NK-92 (cell line): Measurements from ENCODE around the gene PLSCR3.

Experiments used
- DNase-seq: peaks from one replicate; lab custom pipeline; 2025; ENCODE audit not compliant: unreplicated experiment; lab: John Stamatoyannopoulos, UW

The PLSCR3 gene

DNA sequence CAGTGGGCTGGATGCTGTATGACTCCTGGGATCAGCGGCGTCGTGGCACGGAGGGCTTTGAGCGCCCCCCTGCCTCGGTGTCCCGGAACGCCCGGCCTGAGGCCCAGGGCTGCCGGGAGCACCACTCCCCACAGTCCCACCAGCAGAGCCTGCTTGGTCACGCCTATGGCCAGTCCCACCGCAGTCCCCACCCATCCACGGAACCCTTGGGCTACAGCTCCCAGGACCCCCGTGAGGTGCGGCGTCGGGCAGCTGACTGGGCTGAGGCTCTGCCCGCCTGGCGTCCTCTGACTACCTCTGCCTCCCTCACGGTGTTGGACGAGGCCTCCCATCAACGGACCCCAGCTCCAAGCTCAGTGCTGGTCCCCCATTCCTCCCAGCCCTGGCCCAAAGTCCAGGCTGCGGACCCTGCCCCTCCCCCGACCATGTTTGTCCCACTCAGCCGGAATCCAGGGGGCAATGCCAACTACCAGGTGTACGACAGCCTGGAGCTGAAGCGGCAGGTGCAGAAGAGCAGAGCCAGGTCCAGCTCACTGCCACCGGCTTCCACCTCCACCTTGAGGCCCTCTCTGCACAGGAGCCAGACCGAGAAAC, 32.7 kb upstream of the PLSCR3 start:
- no peak for DNase-seq

DNA sequence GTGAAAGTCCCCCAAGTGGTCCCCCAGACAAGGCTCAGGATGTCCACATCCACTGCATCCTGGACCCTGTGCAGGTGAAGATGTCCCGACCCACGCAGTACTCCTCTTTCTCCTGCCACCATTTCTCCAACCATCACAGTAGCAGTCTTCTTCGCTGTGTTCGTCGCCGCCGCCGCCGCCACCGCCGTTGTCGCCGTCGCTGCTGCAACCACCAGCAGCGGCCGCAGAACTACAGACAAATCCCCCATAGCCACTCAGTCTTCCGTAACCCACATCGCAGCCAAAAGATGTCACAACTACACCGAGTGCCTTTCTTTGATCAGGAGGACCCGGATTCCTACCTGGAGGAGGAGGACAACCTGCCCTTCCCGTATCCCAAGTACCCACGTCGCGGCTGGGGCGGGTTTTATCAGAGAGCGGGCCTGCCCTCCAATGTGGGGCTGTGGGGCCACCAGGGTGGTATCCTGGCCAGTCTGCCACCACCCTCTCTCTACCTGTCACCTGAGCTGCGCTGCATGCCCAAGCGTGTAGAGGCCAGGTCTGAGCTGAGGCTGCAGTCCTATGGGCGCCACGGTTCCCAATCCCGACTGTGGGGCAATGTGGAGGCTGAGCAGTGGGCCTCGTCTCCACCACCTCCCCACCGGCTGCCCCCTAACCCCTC, 32.0 kb upstream of the PLSCR3 start:
- DNase-seq: no peak

DNA sequence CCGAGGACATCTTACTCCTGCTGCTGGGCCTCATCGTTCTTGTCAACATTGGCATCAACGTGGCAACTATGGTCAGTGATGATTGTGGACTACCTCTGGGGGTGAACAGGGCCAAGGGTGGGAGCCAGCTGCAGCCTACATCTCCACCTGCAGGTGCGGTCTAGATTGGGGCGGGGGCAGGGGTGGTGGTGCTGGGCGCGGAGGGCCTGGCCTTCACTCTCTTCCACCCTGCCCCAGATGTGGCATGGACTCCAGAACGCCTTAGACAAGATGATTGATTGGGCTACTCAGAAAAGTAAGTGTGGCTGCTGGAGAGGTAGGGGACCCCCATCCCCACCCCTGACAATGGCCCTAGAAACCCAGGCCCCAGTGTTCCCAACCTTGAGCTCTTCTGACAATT, 31.4 kb upstream of the PLSCR3 start:
- no peak for DNase-seq

DNA sequence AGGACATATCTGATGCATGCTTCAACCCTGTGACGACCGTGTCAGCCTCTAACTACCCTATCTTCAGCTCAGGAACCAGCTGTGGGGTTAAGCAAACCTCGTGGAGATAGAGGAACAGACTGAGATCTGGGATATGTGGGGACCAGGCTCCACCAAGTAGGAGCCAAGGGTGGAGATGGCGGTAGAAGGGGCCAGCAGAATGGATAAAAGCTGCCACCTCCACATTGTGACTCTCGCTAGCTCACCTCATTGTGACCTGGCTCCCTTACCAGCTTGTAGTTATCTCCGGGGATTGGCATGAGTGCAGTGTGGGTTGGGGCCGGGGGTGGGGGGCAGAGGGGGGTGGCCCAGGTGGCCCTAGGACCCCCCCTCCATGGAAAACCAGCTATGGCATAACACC, 31.0 kb upstream of the PLSCR3 start, which contains the start of gene SPEM2:
Gene SPEM2 (plus strand): TSS at position 301 of the 400 bp plus-strand sequence. CDS start 73 bp downstream, at position 374.
- no peak for DNase-seq

DNA sequence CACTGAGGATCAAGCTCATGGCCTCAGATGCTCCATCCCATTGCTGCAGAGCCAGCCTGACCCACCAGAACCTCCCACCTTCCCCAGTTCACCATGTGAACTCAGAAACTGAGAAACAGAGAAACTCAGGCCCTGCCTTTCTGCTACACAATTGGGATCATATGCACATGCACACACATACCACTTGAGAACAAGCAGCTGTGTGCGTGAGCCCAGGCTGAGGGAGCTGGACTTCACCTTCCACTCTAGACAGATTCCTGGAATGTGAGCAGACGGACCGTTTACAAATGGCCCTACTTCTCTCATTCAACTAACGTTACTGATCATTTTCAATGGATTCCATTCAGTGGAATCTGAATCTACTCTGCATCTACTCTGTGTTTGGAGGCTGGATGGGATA, 29.4 kb upstream of the PLSCR3 start:
- no peak for DNase-seq

DNA sequence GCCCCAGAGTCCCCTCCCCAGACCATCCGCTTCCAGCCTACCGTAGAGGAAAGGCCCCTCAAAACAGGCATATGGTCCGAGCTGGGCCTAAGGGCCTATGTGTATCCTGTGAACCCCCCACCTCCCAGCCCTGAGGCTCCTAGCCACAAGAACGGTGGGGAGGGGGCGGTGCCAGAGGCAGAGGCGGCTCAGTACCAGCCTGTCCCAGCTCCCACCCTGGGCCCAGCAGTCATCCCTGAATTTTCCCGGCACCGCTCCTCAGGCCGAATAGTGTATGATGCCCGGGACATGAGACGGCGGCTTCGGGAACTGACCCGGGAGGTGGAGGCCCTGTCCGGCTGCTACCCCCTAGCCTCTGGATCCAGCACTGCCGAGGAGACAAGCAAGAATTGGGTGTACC, 26.9 kb upstream of the PLSCR3 start:
- DNase-seq: no peak

DNA sequence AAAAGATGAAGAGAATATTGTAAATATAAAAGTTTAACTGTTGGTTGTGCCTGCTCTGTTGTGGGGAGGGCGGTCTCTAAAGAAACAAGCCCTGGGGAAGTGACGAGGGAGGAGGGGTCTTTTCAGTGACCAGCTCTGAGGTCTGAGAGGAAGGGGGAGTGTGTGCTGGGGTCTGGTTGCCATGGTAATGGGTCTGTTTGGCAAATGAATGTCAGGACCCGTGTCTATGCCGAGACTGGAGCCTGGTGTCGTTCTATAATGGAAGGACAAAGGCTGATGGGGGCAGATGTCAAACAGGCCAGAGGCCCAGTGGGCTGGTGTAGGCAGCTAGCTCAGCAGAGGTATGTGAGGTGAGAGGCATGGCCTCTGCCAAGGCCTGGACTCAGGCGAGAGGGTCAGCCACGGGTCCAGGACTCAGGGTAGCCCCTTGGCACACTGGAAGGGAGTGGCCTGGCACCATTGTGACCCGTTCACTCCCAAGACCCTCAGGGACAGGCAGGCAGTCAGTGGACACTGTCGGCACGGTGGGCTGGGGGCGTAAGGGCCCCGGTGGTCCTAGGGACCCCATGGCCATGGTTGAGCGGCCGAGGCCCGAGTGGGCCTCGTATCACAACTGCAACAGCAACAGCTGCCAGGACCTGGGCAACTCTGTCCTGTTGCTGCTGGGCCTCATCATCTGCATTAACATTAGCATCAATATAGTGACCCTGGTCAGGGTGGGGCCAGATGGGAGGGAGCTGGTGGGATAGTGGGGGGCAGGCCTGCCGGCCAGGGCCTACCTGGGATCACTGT, 25.7 kb upstream of the PLSCR3 start, which contains the start of gene SPEM1:
Gene SPEM1 (plus strand): TSS at position 506 of the 792 bp plus-strand sequence. CDS start 61 bp downstream, at position 567.
- no peak for DNase-seq

DNA sequence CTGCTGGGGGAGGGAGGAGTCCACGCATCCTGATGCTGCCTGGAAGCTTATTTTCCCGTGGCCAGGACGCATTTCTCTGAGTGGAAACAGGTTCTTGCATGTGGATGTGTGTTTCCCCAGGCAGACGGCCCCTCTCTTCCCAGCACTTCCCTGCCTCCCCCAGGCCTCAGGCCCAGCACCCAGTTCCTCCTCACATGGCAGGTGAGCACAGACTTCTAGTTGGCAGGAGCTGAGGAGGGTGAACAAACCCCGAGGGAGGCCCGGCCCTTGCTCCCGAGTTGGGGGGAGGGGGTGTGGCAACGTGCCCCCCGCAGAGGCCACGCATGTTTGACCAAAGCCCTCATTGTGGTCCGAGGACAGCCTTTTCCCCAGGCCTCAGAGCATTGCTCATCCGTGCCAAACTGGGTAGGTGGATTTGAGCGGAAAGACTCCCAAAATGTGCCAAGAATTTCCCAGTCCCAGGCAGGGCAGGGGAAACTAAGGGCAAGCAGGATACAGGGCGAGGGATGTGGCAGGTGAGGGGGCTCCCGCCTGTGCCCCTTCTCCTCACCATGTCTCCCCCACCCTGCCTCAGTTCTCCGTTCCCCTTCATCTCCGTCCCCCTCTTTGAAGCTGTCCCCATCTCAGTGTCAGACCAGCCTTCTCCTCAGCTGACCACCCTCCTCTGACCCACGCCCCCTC, 24.3 kb upstream of the PLSCR3 start:
- no peak for DNase-seq

DNA sequence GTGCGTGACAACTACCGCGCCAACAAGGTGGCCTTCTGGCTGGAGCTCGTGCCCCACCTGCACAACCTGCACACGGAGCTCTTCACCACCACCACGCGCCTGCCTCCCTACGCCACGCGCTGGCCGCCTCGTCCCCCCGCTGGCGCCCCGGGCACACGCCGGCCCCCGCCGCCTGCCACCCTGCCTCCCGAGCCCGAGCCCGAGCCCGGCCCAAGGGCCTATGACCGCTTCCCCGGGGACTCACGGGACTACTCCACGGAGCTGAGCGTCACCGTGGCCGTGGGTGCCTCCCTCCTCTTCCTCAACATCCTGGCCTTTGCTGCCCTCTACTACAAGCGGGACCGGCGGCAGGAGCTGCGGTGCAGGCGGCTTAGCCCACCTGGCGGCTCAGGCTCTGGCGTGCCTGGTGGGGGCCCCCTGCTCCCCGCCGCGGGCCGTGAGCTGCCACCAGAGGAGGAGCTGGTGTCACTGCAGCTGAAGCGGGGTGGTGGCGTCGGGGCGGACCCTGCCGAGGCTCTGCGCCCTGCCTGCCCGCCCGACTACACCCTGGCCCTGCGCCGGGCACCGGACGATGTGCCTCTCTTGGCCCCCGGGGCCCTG, 22.8 kb upstream of the PLSCR3 start:
- DNase-seq: no peak

DNA sequence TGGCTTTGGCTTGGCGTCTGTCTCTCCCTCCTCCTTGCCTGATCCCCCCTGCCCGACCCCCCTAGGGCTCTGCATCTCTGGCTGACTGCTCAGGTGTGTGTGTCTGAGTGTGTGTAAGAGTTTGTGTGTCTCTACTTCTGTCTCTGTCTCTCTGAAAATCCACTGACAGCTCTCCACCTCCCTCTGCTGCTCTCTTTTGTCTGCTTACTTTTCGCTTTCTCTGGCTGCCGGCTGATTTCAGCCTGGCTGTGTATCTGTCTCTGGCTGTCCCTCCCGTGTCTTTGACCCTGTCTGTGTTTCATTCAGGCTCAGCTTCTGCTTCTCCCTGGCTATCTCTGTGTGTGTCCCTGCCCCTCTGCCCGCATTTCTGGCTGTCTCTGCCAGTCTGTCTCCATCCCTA, 22.0 kb upstream of the PLSCR3 start:
- DNase-seq: no peak

DNA sequence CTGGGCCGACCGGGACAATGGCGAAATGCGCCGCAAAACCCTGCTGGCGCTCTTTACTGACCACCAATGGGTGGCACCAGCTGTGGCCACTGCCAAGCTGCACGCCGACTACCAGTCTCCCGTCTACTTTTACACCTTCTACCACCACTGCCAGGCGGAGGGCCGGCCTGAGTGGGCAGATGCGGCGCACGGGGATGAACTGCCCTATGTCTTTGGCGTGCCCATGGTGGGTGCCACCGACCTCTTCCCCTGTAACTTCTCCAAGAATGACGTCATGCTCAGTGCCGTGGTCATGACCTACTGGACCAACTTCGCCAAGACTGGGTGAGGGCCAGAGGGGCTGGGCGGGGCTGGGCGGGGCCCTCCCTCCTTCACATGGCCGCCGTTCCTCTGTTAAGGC, 21.5 kb upstream of the PLSCR3 start:
- DNase-seq: no peak

DNA sequence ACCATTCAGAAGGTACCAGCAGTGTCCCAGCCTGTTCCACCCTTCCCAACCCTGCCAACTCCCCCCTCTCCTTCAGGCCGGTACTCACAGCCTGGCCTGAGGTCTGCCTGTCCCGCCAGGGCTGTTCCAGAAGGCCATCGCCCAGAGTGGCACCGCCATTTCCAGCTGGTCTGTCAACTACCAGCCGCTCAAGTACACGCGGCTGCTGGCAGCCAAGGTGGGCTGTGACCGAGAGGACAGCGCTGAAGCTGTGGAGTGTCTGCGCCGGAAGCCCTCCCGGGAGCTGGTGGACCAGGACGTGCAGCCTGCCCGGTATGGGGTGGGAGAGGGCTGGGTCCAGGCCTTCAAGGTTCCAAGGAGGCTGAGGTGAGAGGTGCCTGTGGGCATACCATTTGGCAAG, 20.5 kb upstream of the PLSCR3 start:
- no peak for DNase-seq

DNA sequence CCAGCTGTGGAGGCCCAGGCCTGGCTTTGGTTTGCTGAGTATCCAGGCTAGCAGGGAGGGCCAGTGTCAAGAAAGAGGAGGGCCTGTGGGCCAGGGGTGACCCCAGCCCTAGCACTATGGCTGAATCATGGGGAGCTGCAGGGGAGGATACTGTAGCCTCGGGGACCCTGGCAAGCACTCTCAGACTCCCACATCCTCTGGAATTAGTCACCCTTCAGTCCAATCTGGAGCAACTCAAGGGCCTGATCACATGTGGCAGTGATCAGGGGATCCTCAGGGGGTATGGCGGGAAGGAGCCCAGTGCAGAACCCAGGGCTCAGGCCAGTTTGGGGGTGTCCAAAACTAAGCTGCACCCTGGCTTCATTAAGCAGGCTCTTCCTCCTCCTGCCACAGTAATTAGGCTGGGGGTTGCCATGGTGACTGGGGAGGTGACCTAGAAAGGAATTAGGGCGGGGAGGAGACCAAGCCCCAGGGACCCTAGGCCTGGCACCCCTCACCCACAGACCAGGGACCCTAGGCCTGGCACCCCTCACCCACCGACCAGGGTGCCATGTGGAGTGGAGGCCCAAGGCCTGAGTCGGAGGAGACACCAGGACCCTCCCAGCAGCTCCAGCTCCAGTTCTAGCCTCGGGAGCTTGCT, 19.1 kb upstream of the PLSCR3 start:
- no peak for DNase-seq

DNA sequence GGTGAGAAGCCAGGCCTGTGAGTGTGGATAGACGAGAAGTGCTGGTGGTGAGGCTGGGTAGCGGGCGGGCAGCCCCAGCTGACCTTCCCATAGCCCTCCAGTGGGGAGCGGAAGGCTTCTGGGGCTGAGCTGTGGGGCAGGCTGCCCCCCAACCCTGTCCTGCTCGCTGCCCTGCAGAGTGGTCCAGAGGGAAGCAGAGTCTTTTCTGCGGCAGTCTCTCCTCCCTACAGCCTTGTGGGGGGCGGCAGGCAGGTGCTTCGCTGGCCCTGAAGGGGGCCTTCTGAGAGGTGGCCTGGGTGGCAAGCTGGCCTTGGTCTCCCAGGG, 17.1 kb upstream of the PLSCR3 start:
- DNase-seq: no peak

DNA sequence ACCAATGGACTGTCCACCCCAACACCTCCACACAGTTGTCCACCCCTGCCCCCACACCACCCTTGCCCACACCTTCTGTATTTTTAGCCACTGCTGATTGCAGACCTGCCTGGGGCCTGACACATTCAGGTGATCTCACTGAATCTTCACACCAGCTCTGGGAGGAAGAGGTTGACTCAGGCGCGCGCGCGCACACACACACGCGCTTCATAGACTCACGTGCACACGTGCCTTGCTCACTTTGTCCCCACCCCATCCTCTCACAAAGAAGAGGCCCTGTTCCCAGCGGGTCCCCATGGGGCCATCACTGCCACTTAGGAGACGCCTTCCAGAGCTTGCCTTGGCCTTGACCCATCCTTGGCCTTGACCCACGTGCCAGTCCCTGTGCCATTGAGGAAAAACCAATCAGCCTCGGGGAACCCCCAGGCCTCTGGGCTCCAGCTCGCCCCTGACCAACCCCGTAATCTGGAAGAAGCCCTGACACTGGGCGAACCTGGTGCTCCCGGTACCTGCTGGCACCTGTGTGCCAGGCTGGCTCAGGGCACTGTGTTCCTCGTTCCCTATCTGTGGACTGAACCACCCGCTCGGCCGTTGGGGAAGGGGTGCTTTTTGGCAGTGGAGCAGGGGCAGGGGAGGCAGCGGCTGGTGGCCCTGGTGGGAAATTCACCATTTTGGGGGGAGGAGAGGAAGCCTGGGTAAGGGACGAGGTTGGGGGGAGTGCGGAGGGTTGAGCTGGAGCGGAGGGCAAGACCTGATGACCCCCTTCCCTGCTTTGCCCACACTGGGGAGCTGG, 16.5 kb upstream of the PLSCR3 start:
- no peak for DNase-seq

DNA sequence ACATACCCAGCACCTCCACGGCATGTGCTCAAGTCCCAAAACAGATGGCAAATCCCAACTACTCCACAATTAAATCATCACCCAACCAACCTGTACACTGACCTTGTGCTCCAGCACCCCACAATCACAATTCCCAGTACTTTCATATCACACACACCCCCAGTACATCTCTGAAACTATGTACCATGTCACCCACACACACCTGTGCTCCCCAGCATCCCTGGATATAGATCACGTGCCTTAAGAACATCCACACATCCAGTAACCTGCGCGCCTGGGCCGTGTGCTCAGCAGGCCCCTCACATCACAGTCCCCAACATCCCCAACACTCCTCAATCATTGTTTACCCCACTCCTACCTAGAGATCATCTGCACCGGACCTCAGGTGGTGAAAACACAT, 15.4 kb upstream of the PLSCR3 start:
- no peak for DNase-seq

DNA sequence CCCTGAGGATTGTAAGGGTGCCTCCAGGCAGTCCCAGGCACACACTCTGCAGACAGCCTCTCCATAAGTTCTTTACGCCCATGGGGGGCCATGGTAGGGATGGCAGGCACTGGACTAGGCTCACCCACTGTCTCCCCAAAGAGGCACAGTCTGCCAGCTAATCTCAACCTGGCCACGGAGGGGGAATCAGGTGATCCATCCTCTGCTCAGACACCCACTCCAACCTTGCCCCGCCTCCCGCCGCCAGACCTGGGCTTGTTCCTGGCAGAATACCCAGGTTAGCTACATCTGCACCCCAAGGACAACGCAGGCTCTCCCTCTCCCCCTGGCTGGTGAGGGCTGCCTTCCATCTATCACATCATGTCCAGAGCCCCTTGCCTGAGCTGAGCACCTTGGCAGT, 14.5 kb upstream of the PLSCR3 start:
- no peak for DNase-seq

DNA sequence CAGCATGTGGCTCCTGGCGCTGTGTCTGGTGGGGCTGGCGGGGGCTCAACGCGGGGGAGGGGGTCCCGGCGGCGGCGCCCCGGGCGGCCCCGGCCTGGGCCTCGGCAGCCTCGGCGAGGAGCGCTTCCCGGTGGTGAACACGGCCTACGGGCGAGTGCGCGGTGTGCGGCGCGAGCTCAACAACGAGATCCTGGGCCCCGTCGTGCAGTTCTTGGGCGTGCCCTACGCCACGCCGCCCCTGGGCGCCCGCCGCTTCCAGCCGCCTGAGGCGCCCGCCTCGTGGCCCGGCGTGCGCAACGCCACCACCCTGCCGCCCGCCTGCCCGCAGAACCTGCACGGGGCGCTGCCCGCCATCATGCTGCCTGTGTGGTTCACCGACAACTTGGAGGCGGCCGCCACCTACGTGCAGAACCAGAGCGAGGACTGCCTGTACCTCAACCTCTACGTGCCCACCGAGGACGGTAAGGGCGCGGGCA, 14.0 kb upstream of the PLSCR3 start:
- no peak for DNase-seq

DNA sequence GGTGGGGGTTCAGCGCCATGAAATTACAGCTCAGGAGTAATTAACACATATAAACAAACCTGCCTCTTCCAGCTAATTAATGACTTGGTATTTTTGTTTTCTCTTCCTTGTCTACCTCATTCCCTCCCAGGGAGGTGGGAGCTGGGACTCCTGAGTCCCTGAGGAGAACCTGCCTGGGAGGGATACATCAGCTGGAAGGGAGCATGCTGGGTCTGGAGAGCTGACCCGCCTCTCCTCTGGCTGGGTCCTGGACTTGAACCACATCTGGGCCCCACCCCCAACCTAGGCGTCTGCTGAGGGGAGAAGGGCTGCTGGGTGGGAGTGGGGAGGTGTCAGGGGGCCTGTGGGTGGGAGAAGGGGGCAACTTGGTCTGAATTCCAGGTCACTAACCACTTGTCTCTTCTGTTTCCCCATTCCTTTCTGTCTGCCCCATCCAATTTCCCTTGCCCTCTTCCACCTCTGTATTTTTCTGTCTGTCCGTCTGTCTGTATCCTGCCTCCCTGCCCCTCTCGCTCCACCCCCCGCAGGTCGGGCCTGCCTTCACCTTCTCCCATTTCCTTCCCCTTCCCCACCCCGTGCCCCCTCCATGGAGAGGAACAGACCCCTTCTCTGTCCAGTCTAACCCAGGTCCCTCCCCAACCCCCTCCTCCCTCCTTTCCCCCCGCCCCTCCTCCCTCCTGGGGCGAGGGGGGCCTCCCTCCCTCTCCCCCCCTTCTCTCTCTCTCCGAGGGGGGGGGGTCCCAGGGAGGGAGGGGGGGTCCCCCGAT, 13.3 kb upstream of the PLSCR3 start, which contains the start of gene NLGN2:
Gene NLGN2 (plus strand): TSS at position 361 of the 767 bp plus-strand sequence. CDS start 411 bp downstream, outside the sequence.
- no peak for DNase-seq
